ENCODE data around the gene UBE2D3. TPM values are rescaled to one million over a fixed set of nuclear protein-coding genes. Genes with fewer than 3 reads are reported as not detected.

The UBE2D3 gene
- total RNA-seq, 1 experiment from 2014 or later, result 235 TPM

DNA sequence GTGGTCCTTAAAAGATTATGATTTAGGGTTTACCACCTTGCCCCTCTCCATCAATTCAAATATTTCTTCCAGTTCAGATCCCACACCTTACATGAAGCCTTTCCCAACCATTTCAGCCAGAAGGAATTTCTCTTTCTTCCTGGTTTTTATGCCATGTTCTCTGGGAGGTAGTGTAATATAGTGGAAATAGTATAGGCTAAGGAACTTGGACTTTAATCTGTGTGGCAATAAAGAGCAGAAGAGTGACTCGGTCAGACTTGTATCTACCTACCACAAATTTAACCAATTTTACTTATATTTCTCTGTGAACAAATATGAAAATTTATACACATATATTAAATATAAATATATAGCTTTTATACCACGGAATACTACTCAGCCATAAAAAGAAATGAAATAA, 23.0 kb upstream of the UBE2D3 start:
- H3K4me3 Mint-ChIP-seq (ENCODE audit: low read depth, unreplicated experiment), result no peak overlapping the region
- H3K4me1 Mint-ChIP-seq (ENCODE audit: low read depth, unreplicated experiment), result no peaks in the 10 kb centered on the region
- H3K36me3 Mint-ChIP-seq (ENCODE audit: insufficient read depth, unreplicated experiment), result no peaks in the 10 kb centered on the region
- H3K9me3 Mint-ChIP-seq (ENCODE audit: low read depth, unreplicated experiment), result no peaks in the 10 kb centered on the region
- intact Hi-C loops (cut with micrococcal nuclease; ENCODE audit: unreplicated experiment), result no loop called here
- TF ChIP-seq, protein P1, sequence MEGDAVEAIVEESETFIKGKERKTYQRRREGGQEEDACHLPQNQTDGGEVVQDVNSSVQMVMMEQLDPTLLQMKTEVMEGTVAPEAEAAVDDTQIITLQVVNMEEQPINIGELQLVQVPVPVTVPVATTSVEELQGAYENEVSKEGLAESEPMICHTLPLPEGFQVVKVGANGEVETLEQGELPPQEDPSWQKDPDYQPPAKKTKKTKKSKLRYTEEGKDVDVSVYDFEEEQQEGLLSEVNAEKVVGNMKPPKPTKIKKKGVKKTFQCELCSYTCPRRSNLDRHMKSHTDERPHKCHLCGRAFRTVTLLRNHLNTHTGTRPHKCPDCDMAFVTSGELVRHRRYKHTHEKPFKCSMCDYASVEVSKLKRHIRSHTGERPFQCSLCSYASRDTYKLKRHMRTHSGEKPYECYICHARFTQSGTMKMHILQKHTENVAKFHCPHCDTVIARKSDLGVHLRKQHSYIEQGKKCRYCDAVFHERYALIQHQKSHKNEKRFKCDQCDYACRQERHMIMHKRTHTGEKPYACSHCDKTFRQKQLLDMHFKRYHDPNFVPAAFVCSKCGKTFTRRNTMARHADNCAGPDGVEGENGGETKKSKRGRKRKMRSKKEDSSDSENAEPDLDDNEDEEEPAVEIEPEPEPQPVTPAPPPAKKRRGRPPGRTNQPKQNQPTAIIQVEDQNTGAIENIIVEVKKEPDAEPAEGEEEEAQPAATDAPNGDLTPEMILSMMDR (IDR thresholded peaks at IDR 0.05; ENCODE audit: unreplicated experiment), result no peak
- BruUV-seq (replicated peaks), result no TSS peak
- no peaks in the 10 kb centered on the region for H3K27me3 Mint-ChIP-seq (ENCODE audit: unreplicated experiment)
- H3K27ac Mint-ChIP-seq (ENCODE audit: unreplicated experiment), result no peak overlapping the region
- no peak for DNase-seq
- CTCF ChIA-PET, result no interaction called here

DNA sequence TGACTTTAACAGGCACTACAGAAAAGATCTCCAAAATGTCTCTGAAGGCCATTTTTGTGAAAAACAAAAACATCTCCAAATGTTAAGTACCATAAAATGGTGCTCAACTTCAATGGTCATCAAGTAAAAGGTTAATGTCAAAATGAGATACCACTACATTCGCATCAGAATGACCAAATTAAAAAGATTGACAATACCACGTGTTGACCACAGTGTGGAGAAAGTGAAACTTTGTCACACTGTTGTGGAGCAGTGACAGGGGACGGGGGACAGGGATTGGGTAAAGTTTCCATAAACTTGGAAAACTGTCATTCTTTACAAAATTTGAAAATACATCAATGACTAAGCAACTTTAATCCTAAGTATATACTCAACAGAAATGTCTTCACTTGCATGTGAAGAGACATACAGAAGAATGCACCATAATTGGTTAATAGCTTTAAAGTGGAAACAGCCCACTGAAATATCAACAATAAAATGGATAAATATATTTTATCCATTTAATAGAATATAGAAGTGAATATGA, 22.3 kb upstream of the UBE2D3 start:
- H3K36me3 Mint-ChIP-seq (ENCODE audit: insufficient read depth, unreplicated experiment), result no peaks in the 10 kb centered on the region
- H3K4me1 Mint-ChIP-seq (ENCODE audit: low read depth, unreplicated experiment), result no peaks in the 10 kb centered on the region
- intact Hi-C loops (cut with micrococcal nuclease; ENCODE audit: unreplicated experiment), result no loop called here
- H3K27me3 Mint-ChIP-seq (ENCODE audit: unreplicated experiment), result no peaks in the 10 kb centered on the region
- BruUV-seq (replicated peaks), result no TSS peak
- no peak for DNase-seq
- no peak overlapping the region for H3K4me3 Mint-ChIP-seq (ENCODE audit: low read depth, unreplicated experiment)
- H3K27ac Mint-ChIP-seq (ENCODE audit: unreplicated experiment), result no peak overlapping the region
- TF ChIP-seq, protein P1 (IDR thresholded peaks at IDR 0.05; ENCODE audit: unreplicated experiment), result no peak
- H3K9me3 Mint-ChIP-seq (ENCODE audit: low read depth, unreplicated experiment), result no peaks in the 10 kb centered on the region
- CTCF ChIA-PET, result no interaction called here

DNA sequence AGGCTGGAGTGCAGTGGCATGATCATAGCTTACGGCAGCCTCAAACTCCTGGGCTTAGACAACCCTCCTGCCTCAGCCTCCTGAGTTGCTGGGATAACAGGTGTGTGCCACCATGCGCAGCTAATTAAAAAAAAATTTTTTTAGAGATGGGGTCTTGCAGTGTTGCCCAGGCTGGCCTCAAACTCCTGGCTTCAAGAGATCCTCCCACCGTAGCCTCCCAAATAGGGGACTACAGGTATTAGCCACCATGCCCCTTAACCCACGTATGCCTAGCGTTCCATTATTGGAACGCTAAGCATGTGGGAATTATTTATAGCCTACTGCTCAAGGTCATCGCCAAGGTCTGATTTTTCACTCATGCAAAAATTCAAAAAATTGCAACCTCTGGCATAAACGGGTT, 20.3 kb upstream of the UBE2D3 start:
- Mint-ChIP-seq H3K27me3 (ENCODE audit: unreplicated experiment) (no peaks in the 10 kb centered on the region), H3K4me1 (ENCODE audit: low read depth, unreplicated experiment) (no peaks in the 10 kb centered on the region), H3K36me3 (ENCODE audit: insufficient read depth, unreplicated experiment) (no peaks in the 10 kb centered on the region), H3K4me3 (ENCODE audit: low read depth, unreplicated experiment) (no peak overlapping the region), H3K9me3 (ENCODE audit: low read depth, unreplicated experiment) (no peaks in the 10 kb centered on the region), H3K27ac (ENCODE audit: unreplicated experiment) (no peak overlapping the region)
- no peak for DNase-seq
- intact Hi-C loops (cut with micrococcal nuclease; ENCODE audit: unreplicated experiment), result no loop called here
- TF ChIP-seq, protein P1 (IDR thresholded peaks at IDR 0.05; ENCODE audit: unreplicated experiment), result no peak
- no TSS peak for BruUV-seq (replicated peaks)
- CTCF ChIA-PET, result no interaction called here

DNA sequence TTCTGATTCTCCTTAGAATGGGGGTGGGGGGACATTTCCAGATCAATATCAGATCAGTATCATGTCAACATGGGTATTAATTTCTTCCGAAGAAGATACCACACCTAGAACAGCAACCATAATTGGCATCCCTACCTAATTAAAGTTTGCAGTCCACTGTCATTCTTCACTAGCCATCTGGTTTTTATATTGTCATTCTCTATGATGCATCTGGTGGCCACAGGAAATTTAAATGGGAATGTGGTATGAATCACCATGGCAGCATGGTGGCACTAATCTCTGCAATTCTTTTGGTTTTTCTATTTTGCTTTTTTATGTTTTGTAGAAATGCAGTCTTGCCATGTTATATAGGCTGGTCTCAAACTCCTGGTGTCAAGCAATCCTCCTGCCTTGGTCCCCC, 16.6 kb upstream of the UBE2D3 start:
- Mint-ChIP-seq H3K4me1 (ENCODE audit: low read depth, unreplicated experiment) (no peaks in the 10 kb centered on the region), H3K4me3 (ENCODE audit: low read depth, unreplicated experiment) (no peak overlapping the region), H3K36me3 (ENCODE audit: insufficient read depth, unreplicated experiment) (no peaks in the 10 kb centered on the region), H3K27ac (ENCODE audit: unreplicated experiment) (no peak overlapping the region), H3K27me3 (ENCODE audit: unreplicated experiment) (no peaks in the 10 kb centered on the region), H3K9me3 (ENCODE audit: low read depth, unreplicated experiment) (no peaks in the 10 kb centered on the region)
- intact Hi-C loops (cut with micrococcal nuclease; ENCODE audit: unreplicated experiment), result no loop called here
- CTCF ChIA-PET, result no interaction called here
- DNase-seq, result no peak
- TF ChIP-seq, protein P1 (IDR thresholded peaks at IDR 0.05; ENCODE audit: unreplicated experiment), result no peak
- no TSS peak for BruUV-seq (replicated peaks)
